Right cardiac atrium (tissue), 5 donors: Measurements from ENCODE around the gene ATP8B1. TPM values are rescaled to one million over a fixed set of nuclear protein-coding genes. Genes with fewer than 3 reads are reported as not detected.

Experiments
- ATAC-seq, 2 donors: fragments of 200-7000 bp; cut with Tn5 transposase; one replicate each; pipeline versions ENCODE4 v1.8.0 to v1.9.1; 2020; ENCODE audit warnings: moderate library complexity in 2 of 2, mild to moderate bottlenecking in 1 of 2
- DNase-seq, 3 donors: peaks; one replicate each; pipeline ENCODE4 v3.0.0-alpha.2; 2020
- H3K27ac ChIP-seq: one replicate; pipeline ENCODE4 v1.5.1; 2013; ENCODE audit warnings: mild to moderate bottlenecking, low read length, control low read depth, moderate library complexity
- H3K27me3 ChIP-seq: one replicate; pipeline ENCODE4 v1.6.1; 2013; ENCODE audit not compliant: control insufficient read depth, insufficient read depth
- H3K4me1 ChIP-seq: one replicate; pipeline ENCODE4 v1.6.1; 2013; ENCODE audit warnings: low read length; ENCODE audit not compliant: control insufficient read depth, insufficient read depth
- H3K4me3 ChIP-seq: one replicate; pipeline ENCODE4 v1.5.1; 2013; ENCODE audit warnings: low read length, control low read depth
- H3K9me3 ChIP-seq: one replicate; pipeline ENCODE4 v1.6.1; 2013; ENCODE audit warnings: low read length; ENCODE audit not compliant: control insufficient read depth
- WGBS: extraction: QIAGEN DNeasy Blood & Tissue Kit; methylation state at CpG from one replicate; pipeline ENCODE4 v1.1.7; 2013; 5-methylcytosine and 5-hydroxymethylcytosine counted together
- intact Hi-C, 4 donors: fragments of 100-400 bp; cut with DNase I; formaldehyde crosslinking; loops; one replicate each; pipeline versions ENCODE4 v1.11.0 to v1.14.0; 2022 to 2023
- polyA plus RNA-seq: library from polyadenylated mRNA; stranded (reverse); fragments of 200-250 nt; gene quantifications from one replicate; pipeline ENCODE4 v1.2.3, GENCODE V29; 2013
- total RNA-seq, 4 donors: library from RNA; stranded (reverse); fragmentation: NEBNext Ultra II Directional; extraction: Animal tissue kit (Norgen Biotek cat#: 25700); gene quantifications; one replicate each; pipeline ENCODE4 v1.2.1, GENCODE V29; 2021
- donor health status: healthy with polysubstance abuse.
- donor health status: DM: no; HTN: yes; CAD: no.
- donor health status: DM: no; HTN: no; CAD: no.
- donor health status: DM: no; HTN: yes; CAD: no; lungs with severe emphysema.
- donor health status: DM: yes; HTN: yes; CAD: no.

ATP8B1 gene
- total and polyA plus RNA-seq, 5 donors, result 2.6 to 11.5 (median 9.0) TPM

- no peaks in the 10 kb centered on the region for H3K4me1 ChIP-seq
- H3K27me3 ChIP-seq, result no peaks in the 10 kb centered on the region
- ATAC-seq (no peak), DNase-seq (no peak)
- H3K9me3 ChIP-seq, result no peaks in the 10 kb centered on the region
- no peak overlapping the region for H3K27ac ChIP-seq
- intact Hi-C loops, result no loop called here
- WGBS, result 45% methylated on average over 1 of the region's 1 CpG
- no peak overlapping the region for H3K4me3 ChIP-seq
Measured at GRCh38 chr18:57603871-57604270, 199.2 kb downstream of the ATP8B1 start.

Other genes with a start within 250 kb of the ATP8B1 start
- gene FECH, start 216.6 kb downstream of the ATP8B1 start, total RNA-seq, result 10 to 100 TPM; 19.0 to 30.6 (median 24.8) TPM
- 7.6 TPM for gene FECH, start 216.6 kb downstream of the ATP8B1 start, polyA plus RNA-seq
- 100 to 1,000 TPM in 2 of 4 donors, 10 to 100 TPM in 2; 94.6 to 103 (median 99.1) TPM for gene NARS1, start 181.5 kb downstream of the ATP8B1 start, total RNA-seq
- gene NARS1, start 181.5 kb downstream of the ATP8B1 start, polyA plus RNA-seq, result 76.2 TPM
- gene NEDD4L, start 240.9 kb upstream of the ATP8B1 start, total RNA-seq, result 10 to 100 TPM; 72.6 to 87.5 (median 76.0) TPM
- 25.7 TPM for gene NEDD4L, start 240.9 kb upstream of the ATP8B1 start, polyA plus RNA-seq